CD4-positive, alpha-beta T cell treated with Interleukin-15 for 4 hours (primary cell): Measurements from ENCODE around the gene ZNF416.
A peak's percentile ranks its signal among the peaks of the same experiment; 100 is the strongest.

Experiments
- DNase-seq: peaks from one replicate; pipeline ENCODE4 v3.0.0-alpha.2; 2020; ENCODE audit warnings: low spot score

Gene ZNF416

GRCh38 chr19:57578487-57579205 is at the start of gene ZNF416:
Gene ZNF416 (minus strand): TSS chr19:57578911. CDS start chr19:57578704, 207 bp downstream.
- peak; percentile 99 for DNase-seq

DNA sequence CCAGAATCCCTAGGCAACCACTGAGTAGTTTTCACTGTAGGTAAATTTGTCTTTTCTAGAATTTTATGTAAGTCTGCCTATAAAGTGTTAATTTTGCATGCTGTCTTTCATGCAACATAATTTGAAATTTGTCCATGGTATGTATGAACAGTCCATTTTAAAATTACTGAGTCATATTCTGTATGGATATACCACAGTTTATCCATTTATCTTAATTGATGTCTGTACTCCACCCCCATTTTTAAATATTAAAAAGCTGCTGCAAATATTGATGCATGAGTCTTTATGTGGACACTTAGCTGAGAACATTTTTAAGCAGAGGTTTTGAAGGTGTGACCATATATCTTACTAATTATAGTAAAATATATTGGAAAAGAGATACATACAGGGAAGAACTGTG is 44.4 kb upstream of the ZNF416 start:
- no peak for DNase-seq

DNA sequence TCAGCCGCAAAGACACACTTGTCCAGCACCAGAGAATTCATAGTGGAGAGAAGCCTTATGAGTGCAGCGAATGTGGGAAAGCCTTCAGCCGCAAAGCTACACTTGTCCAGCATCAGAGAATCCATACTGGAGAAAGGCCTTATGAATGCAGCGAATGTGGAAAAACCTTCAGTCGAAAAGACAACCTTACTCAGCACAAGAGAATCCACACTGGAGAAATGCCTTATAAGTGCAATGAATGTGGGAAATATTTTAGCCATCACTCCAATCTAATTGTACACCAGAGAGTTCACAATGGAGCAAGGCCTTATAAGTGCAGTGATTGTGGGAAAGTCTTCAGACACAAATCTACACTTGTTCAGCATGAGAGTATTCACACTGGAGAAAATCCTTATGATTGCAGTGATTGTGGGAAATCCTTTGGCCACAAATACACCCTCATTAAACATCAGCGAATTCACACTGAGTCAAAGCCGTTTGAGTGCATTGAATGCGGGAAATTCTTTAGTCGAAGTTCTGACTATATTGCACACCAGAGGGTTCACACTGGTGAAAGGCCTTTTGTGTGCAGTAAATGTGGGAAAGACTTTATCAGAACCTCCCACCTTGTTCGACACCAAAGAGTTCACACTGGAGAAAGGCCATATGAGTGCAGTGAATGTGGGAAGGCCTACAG is 42.1 kb upstream of the ZNF416 start:
- no peak for DNase-seq

DNA sequence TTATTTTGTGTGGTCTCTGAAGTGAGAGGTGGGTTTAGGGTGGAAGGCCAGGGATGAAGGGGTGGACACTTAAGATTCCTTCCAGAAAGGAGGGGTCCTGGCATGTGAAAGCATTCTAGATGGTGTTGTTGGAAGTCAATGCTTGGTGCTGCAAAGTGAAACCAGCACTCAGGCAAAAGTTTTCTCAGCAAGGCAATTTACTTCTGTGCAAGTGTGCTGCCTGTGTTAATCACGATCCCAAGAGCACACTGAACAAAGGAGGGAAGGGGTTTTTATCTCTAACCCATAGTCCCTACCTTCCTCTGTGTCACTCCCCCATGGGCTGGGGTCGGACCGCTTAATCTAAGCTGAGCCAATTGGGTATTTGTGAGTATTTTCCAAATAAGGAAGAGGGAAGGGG is 36.6 kb upstream of the ZNF416 start:
- no peak for DNase-seq

- peak; percentile 91 for DNase-seq
Measured at GRCh38 chr19:57613941-57614743, 35.4 kb upstream of the ZNF416 start, which contains the start of gene ZNF134. Gene ZNF134 (plus strand): TSS chr19:57614242. CDS start chr19:57619469, 5,227 bp downstream.

DNA sequence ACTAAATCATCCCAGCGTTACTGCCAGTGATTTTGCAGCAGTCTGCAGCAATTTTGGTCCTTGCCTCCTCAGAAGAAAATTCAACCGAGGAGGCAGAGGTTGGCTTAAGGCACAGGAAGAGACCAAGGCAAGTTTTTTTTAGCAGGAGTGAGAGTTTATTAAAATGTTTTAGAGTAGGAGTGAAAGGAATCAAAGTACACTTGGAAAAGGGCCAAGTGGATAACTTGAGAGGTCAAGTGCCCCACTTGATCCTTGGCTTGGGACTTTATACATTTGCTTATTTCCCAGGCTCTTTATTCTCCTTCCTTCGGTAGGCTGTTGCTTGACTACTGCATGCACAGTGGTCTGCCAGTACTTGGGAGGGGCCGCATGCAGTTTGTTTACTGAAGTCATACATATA is 32.4 kb upstream of the ZNF416 start:
- DNase-seq: no peak

DNA sequence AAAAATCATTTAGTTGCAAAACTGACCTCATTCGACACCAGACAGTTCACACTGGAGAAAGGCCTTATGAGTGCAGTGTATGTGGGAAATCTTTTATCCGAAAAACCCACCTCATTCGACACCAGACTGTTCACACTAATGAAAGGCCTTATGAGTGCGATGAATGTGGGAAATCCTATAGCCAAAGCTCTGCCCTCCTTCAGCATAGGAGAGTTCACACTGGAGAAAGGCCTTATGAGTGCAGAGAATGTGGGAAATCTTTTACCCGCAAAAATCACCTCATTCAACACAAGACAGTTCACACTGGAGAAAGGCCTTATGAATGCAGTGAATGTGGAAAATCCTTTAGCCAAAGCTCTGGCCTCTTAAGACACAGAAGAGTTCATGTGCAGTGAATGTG is 28.2 kb upstream of the ZNF416 start:
- no peak for DNase-seq

DNA sequence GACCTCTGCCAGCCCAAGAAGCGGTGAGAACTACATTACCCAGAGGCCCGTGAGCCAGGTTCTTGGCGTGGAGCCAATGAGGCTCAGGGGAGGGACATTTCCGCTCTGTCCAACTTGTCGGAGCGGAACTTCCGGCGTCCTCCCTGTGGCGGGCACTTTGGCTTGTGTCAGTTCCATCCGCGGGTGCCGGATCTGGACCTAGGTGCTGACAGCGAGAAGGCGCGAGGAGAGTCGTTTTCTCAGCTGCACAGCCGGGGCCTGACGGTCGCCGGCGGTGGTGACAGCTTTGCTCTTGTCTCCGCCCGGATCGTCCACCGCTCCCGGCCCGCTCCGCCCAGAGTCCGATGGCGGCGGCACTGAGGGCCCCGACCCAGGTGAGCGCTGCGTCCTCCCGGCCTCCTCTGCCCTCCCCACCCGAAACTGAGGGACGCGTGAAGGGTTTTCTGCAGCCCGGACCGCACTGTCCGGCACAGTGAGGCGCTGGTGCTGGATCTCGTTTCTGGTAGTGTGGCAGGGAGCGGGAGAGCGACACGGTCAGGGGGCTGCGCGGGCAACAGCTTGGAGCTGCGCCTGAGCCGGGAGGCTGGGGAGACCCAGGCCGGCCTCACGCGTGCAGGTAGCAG is 21.2 kb upstream of the ZNF416 start, which contains the start of gene ZNF530:
TSS of gene ZNF530 (plus strand) at position 125 of the 623 bp plus-strand sequence. CDS start 4,461 bp downstream, outside the sequence.
- peak; percentile 90 for DNase-seq

DNA sequence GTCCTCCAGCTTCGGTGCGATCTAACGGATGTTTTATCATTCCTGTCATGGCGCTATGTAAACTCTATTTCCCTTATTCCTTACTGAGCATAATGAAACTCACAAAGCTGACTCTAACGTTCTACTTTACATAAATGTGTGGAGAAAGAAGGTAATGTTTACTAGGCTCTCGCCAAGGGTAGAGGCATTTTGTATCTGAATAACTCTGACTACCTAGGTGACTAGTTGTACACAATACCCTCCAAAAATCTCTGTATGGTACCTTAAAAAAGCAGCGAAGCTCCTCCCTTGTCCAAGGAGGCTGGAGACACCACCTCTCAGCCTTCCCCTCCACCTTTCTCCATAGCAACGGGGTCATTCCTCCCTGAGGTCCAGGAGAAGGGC is 20.7 kb upstream of the ZNF416 start:
- DNase-seq: no peak

GRCh38 chr19:57587529-57587928 is 8.8 kb upstream of the ZNF416 start:
- no peak for DNase-seq

- peak; percentile 93 for DNase-seq
Measured at GRCh38 chr19:57583521-57584416, 5.1 kb upstream of the ZNF416 start, which contains the start of gene ZIK1. Gene ZIK1 (plus strand): TSS chr19:57584145. CDS start chr19:57584357, 212 bp downstream.

DNA sequence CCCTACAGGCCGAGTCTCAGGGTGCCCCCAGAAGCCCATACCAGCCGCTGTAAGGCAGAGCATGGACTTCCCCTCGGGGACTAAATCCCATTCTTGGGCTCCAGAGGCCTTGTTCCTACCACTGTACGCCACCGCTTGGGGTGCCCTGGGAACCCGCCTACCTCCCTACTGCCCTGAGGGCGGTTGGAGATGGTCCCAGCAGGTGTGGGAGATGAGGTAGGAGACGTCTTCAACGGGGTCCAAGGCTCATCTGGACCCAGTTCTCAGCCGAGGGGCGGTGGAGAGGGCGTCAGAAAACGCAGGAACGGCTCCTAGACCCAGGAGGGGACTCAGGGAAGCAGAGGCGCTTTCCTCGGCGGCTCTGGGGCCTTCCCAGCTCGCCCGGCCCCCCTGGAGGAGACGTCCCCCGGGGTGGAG is 4.4 kb upstream of the ZNF416 start:
- no peak for DNase-seq

- DNase-seq: no peak
Measured at GRCh38 chr19:57576661-57577060, 2.0 kb downstream of the ZNF416 start.

GRCh38 chr19:57572415-57572947 is 6.2 kb downstream of the ZNF416 start:
- DNase-seq: no peak

- DNase-seq: no peak
Measured at GRCh38 chr19:57570707-57571106, 8.0 kb downstream of the ZNF416 start.

DNA sequence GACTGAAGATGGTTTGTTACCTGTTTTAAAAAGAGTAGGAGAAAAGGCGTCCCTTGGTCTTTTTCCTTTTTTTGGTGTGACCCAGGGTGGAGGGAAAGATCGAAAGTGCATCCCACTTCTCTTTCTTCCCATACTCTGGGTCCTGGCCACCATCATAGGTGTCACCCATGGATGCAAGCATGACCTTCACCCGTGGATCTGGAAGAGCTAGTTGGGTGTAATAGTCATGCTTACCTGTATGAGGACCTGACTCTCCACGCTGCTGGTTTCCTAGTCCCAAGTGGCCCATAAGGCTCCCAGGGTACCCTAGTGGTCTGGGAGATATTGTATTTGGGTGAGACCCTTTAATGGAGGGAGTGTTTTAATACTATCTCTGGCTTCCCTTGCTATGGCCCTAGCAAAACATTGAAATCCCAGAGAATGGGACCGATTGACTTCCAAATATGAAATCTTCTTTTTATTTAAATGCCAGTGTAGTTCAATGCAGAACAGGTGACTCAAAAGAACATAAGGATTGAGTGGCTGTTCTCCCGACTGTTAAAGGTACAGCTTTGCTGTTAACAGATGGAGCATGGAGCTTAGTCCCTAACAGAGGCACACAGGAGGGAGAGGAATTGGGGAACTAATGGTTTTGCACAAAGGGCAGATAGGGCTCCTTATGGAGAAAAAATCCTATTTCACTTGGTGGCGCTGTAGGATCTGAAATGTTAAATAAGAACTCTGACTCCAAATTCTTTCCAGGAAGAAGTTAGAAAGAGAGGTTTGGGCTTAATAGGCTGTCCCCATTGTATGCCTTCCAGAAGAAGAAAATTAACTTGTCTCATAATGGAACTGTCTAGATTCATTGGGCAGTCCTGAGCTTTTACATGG is 12.1 kb downstream of the ZNF416 start:
- no peak for DNase-seq

GRCh38 chr19:57563547-57563946 is 15.2 kb downstream of the ZNF416 start:
- DNase-seq: no peak

- no peak for DNase-seq
Measured at GRCh38 chr19:57560049-57560491, 18.6 kb downstream of the ZNF416 start.

GRCh38 chr19:57559404-57560025 is 19.2 kb downstream of the ZNF416 start, which contains the start of gene ZNF550:
Gene ZNF550 (minus strand): TSS chr19:57559863. CDS start chr19:57559682, 181 bp downstream.
- peak; percentile 88 for DNase-seq
